GM23338 (cell line): ENCODE measurements around the gene OTOA. TPM values are rescaled to one million over a fixed set of nuclear protein-coding genes. Genes with fewer than 3 reads are reported as not detected.

Experiments
- ATAC-seq: fragments of 200-7000 bp; cut with Tn5 transposase; 3 replicates; pipeline ENCODE4 v1.9.1; 2020
- DNase-seq: peaks from one replicate; pipeline ENCODE4 v3.0.0-alpha.2; 2015; ENCODE audit warnings: low spot score
- H2AFZ ChIP-seq: fragments of 200-600 bp; sonication (generic); 2 replicates; pipeline ENCODE4 v1.8.0; 2016; ENCODE audit warnings: antibody characterized with exemption, mild to moderate bottlenecking, moderate library complexity
- H3F3A ChIP-seq: fragments of 200-600 bp; sonication (generic); replicated peaks from 2 replicates; pipeline ENCODE4 v1.8.0; 2017; ENCODE audit warnings: antibody characterized with exemption, mixed run types, low read depth
- H3K27ac ChIP-seq: fragments of 200-600 bp; sonication (generic); 2 replicates; pipeline ENCODE4 v1.6.1; 2016; ENCODE audit warnings: low read depth
- H3K27me3 ChIP-seq: fragments of 200-600 bp; sonication (generic); 2 replicates; pipeline ENCODE4 v1.8.0; 2016; ENCODE audit warnings: mild to moderate bottlenecking, mixed run types, moderate library complexity; ENCODE audit not compliant: insufficient read depth
- H3K36me3 ChIP-seq: fragments of 200-600 bp; sonication (generic); 2 replicates; pipeline ENCODE4 v1.8.0; 2016; ENCODE audit warnings: mild to moderate bottlenecking; ENCODE audit not compliant: insufficient read depth
- H3K4me1 ChIP-seq: fragments of 200-600 bp; sonication (generic); 2 replicates; pipeline ENCODE4 v1.8.0; 2016; ENCODE audit warnings: mild to moderate bottlenecking, moderate library complexity; ENCODE audit not compliant: insufficient read depth
- H3K4me2 ChIP-seq: fragments of 200-600 bp; sonication (generic); 2 replicates; pipeline ENCODE4 v1.7.1; 2017; ENCODE audit warnings: mixed run types
- H3K4me3 ChIP-seq: fragments of 200-600 bp; sonication (generic); 2 replicates; pipeline ENCODE4 v1.6.1; 2016; ENCODE audit warnings: mixed run types
- H3K79me2 ChIP-seq: fragments of 200-600 bp; sonication (generic); replicated peaks from 2 replicates; pipeline ENCODE4 v1.8.0; 2017; ENCODE audit warnings: mild to moderate bottlenecking; ENCODE audit not compliant: insufficient read depth
- H3K9me2 ChIP-seq: fragments of 200-600 bp; sonication (generic); 2 replicates; pipeline ENCODE4 v1.8.0; 2017; ENCODE audit not compliant: insufficient read depth
- H4K20me1 ChIP-seq: fragments of 200-600 bp; sonication (generic); replicated peaks from 2 replicates; pipeline ENCODE4 v1.8.0; 2017; ENCODE audit warnings: mild to moderate bottlenecking; ENCODE audit not compliant: insufficient read depth
- H3K27ac Mint-ChIP-seq: 2 replicates; pipeline ENCODE4 v1.8.0; 2020; ENCODE audit warnings: inconsistent platforms, mild to moderate bottlenecking, moderate library complexity, mixed read lengths
- H3K27me3 Mint-ChIP-seq: 3 replicates; pipeline ENCODE4 v1.8.0; 2022; ENCODE audit warnings: low read depth, mild to moderate bottlenecking, moderate library complexity, mixed read lengths, inconsistent platforms; ENCODE audit not compliant: insufficient read depth, poor library complexity
- H3K36me3 Mint-ChIP-seq: 3 replicates; pipeline ENCODE4 v1.8.0; 2021; ENCODE audit warnings: low read depth, mild to moderate bottlenecking, inconsistent platforms, moderate library complexity, mixed read lengths
- H3K4me1 Mint-ChIP-seq: 3 replicates; pipeline ENCODE4 v1.8.0; 2020; ENCODE audit warnings: mild to moderate bottlenecking, inconsistent platforms, mixed read lengths
- H3K4me3 Mint-ChIP-seq: 3 replicates; pipeline ENCODE4 v1.8.0; 2021; ENCODE audit warnings: moderate library complexity, mild to moderate bottlenecking, inconsistent platforms, mixed read lengths
- H3K9me3 Mint-ChIP-seq: 3 replicates; pipeline ENCODE4 v1.8.0; 2020; ENCODE audit warnings: moderate library complexity, mild to moderate bottlenecking, inconsistent platforms, mixed read lengths
- CREB1 ChIP-seq: fragments of 250-450 bp; sonication (Bioruptor Pico); IDR thresholded peaks from 2 replicates; pipeline ENCODE4 v1.5.0; 2020; ENCODE audit warnings: low read depth, mild to moderate bottlenecking, moderate library complexity
- CTCF ChIP-seq, 2 experiments: fragments of 200-600 bp in 1 of 2; sonication (generic) in 1 of 2; conservative IDR thresholded peaks; 2 replicates each; pipeline versions ENCODE4 v1.5.1 to v1.6.1; 2016 to 2017; ENCODE audit warnings: antibody characterized with exemption in 2 of 2, low read depth in 2 of 2, mild to moderate bottlenecking in 2 of 2, moderate library complexity in 1 of 2
- EZH2 ChIP-seq: fragments of 200-600 bp; sonication (generic); IDR thresholded peaks from one replicate; pipeline ENCODE4 v1.8.0; 2017; ENCODE audit warnings: antibody characterized with exemption, mild to moderate bottlenecking, low read depth; ENCODE audit not compliant: unreplicated experiment
- JUNB ChIP-seq: IDR thresholded peaks from one replicate; pipeline ENCODE4 v1.6.1; 2016; ENCODE audit warnings: antibody characterized with exemption; ENCODE audit not compliant: unreplicated experiment
- REST ChIP-seq: IDR thresholded peaks from one replicate; pipeline ENCODE4 v1.6.1; 2018; ENCODE audit warnings: antibody characterized with exemption; ENCODE audit not compliant: unreplicated experiment
- ZNF114 ChIP-seq: fragments of 250-450 bp; sonication (Bioruptor Pico); IDR thresholded peaks from 2 replicates; pipeline ENCODE4 v1.5.0; 2020; ENCODE audit warnings: mild to moderate bottlenecking, moderate library complexity
- ZNF331 ChIP-seq: fragments of 250-450 bp; sonication (Bioruptor Pico); IDR thresholded peaks from 2 replicates; pipeline ENCODE4 v1.5.0; 2020; ENCODE audit warnings: low read depth, mild to moderate bottlenecking, moderate library complexity
- ZNF462 ChIP-seq: fragments of 250-450 bp; sonication (Bioruptor Pico); IDR thresholded peaks from 2 replicates; pipeline ENCODE4 v1.5.0; 2020; ENCODE audit warnings: mild to moderate bottlenecking, moderate library complexity
- polyA plus RNA-seq: library from polyadenylated mRNA; unstranded; fragments of >200 nt; fragmentation: Nextera tagmentation; extraction: Ambion mirVana; gene quantifications from 2 replicates; pipeline ENCODE4 v1.2.1, GENCODE V29; 2016
- total RNA-seq: library from RNA; depleted of rRNA; stranded (reverse); fragments of >200 nt; shearing (Covaris generic); gene quantifications from 2 replicates; pipeline ENCODE4 v1.2.3, GENCODE V29; 2014

OTOA gene
- total and polyA plus RNA-seq, 2 experiments from 2014 or later: 0.16 to 0.17 TPM

- Histone ChIP-seq H3K9me2 (no peaks in the 10 kb centered on the region), H3F3A (no peaks in the 10 kb centered on the region), H3K79me2 (no peaks in the 10 kb centered on the region), H3K4me3 (no peak overlapping the region), H3K4me1 (no peaks in the 10 kb centered on the region), H3K27me3 (no peaks in the 10 kb centered on the region), H4K20me1 (no peaks in the 10 kb centered on the region), H3K36me3 (no peaks in the 10 kb centered on the region), H3K27ac (no peak overlapping the region), H3K4me2 (no peak overlapping the region), H2AFZ (no peak overlapping the region)
- H3K27ac Mint-ChIP-seq: no peak overlapping the region
- H3K4me3 Mint-ChIP-seq: no peak overlapping the region
- H3K36me3 Mint-ChIP-seq: no peaks in the 10 kb centered on the region; the same call in 2 of the 3 replicates
- H3K9me3 Mint-ChIP-seq: 0 out of 3 replicates have a peak, but pooled peaks cover 5% of the 10 kb centered on the region
- H3K27me3 Mint-ChIP-seq: peaks cover 4% of the 10 kb centered on the region
- no peak for ATAC-seq
- no peak for DNase-seq
- H3K4me1 Mint-ChIP-seq: peaks cover 4% of the 10 kb centered on the region; the same call in 2 of the 3 replicates
- TF ChIP-seq ZNF114 (CRISPR knock-in tag) (no peak), JUNB (no peak), CTCF (conservative IDR thresholded peaks at IDR 0.05; ENCODE audit: low read depth in 2 of 2) (no peak), EZH2 (no peak), ZNF331 (CRISPR knock-in tag) (no peak), CREB1 (CRISPR knock-in tag) (no peak), REST (no peak), ZNF462 (no peak)
These were observed 41.0 kb downstream of the OTOA start for GRCh38 chr16:21704733-21705132.
